Measurements from ENCODE around the gene DEPDC1B. TPM values are rescaled to one million over a fixed set of nuclear protein-coding genes. Genes with fewer than 3 reads are reported as not detected.
"Not testable (repeated sequence)": the region's sequence is repeated elsewhere in the genome, so short reads cannot be mapped to it uniquely, and the experiment has no call there.

Gene DEPDC1B
- total RNA-seq, 1 donor = 3.8 TPM

DNA sequence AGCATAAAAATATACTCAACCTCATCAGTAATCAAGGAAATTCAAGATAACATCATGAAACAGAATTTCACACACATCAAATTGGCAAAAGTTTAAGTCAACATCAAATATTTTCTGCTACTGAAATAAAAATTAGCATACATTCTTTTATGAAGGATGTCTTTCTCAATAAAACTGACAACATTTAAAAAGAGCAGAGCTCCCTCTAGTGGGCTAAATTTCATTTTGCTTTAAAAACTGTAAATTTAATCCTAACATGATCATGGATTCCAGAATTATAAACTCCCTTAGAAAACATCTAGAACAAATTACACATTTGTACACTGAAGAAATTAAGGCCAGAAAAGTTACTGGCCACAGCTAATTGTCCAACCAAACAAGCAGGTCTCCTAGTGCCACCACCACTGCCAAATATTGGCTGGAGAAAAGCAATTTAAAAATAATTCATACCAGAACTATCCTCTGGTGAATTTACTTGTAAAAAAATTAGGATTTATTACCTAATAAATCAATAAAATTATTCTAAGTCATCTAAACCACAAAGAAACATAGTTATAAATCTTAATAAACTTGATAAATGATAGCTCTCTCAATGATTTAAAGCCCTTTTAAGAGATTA lies 31.2 kb downstream of the DEPDC1B start:
- DNase-seq (ENCODE audit: low read depth in 2 of 3, low spot score in 2 of 3) = peak in 2 of 3 donors; percentile 45 to 80

DNA sequence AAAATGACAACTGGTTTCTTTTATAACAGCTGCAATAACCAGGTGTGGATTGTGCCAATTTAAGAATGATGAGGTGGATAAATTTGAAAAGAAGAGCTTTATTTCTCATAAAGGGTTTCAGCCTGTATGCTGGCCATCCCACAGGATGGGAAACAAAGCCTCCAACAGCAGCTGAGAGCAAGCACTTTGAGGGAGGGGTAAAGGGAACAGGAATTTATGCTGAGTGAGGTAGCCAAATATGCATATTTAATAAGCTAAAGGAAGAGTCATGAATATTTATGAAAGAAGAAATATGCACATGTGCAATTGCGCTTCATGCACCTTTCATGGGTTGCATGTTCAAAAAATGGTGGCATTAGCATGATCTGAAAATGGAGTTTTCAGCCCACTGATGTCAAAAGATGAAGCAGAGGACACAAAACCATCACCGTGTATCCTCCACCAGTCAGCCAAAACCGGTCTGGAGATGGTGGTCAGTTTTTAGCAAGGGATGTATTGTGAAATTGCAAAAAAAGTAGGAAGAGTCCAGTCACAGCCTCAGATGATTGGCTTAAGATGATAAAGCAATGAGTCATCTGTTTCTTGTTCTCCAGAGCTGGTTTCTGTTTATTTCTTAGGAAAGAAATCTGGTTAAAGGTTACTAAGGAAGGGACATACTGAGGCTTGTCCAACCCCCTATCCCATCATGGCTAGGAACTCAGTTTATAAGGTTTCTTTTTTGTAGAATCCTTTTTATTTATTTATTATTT lies 47.9 kb downstream of the DEPDC1B start:
- no peak for DNase-seq (ENCODE audit: low read depth in 2 of 3, low spot score in 2 of 3)

- DNase-seq (ENCODE audit: low read depth in 2 of 3, low spot score in 2 of 3) = peak in 2 of 3 donors; percentile 45 to 70
These were observed 50.6 kb downstream of the DEPDC1B start for GRCh38 chr5:60649288-60649917.

DNA sequence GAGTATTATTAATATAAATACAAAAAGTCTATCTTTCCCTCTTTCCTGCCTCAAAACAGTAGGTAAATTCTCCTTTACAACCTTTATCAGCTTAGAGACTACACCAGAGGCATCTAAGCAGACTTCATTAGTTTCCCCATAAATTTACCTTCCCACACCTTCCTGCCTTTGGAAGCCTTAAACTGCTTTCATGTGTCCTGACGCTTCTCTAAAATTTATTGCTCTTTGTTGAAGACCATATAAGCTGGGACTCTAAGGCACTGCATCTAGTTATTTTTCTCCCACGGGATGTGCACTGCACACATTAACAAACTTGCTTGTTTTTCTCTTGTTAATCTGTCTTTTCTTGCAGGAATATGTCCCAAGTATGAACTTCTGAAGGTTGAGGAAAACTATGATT lies 51.8 kb downstream of the DEPDC1B start:
- DNase-seq (ENCODE audit: low read depth in 2 of 3, low spot score in 2 of 3) = no peak

DNA sequence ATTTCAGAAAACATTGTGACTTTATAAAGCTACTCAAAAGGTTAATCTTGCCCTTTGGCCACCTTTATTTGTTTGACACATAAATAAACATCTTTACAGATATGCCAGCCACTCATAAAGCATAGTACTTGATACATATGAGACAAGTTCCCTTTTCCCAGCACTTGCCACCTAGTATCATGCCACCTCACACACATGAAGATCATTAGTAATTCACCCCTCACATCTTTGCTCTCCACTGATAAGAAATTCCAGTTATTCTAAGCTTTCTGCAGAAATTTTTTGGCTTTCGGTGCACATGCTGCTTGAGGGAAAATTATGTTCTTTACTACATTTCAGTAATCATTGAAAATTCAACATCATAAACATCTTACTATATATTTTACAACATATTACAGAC lies 59.1 kb downstream of the DEPDC1B start:
- DNase-seq (ENCODE audit: low read depth in 2 of 3, low spot score in 2 of 3) = no peak

GRCh38 chr5:60639544-60639943 lies 60.4 kb downstream of the DEPDC1B start:
- peak in 1 of 3 donors; percentile 4 for DNase-seq (ENCODE audit: low read depth in 2 of 3, low spot score in 2 of 3)

GRCh38 chr5:60638300-60638699 lies 61.7 kb downstream of the DEPDC1B start:
- DNase-seq (ENCODE audit: low read depth in 2 of 3, low spot score in 2 of 3) = no peak

DNA sequence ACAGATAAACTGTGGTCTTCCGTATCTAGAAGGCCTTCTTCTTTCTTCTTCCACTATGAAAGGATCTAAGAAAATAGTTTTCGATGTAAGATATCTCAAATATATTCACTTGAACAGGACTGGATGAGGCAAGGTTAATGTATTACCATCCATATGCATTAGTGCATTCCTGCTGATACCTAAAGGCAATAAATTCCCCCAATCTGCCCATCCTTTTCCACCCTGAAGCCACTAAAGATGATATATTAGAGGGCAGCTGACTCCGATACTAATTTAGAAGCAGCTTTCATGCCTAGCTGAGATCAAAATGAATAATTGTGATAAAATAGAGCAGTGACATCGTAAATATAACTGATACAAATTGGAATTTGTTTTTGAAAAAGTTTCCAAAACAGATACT lies 63.3 kb downstream of the DEPDC1B start:
- DNase-seq (ENCODE audit: low read depth in 2 of 3, low spot score in 2 of 3) = no peak

GRCh38 chr5:60636001-60636400 lies 64.0 kb downstream of the DEPDC1B start:
- no peak for DNase-seq (ENCODE audit: low read depth in 2 of 3, low spot score in 2 of 3)

DNA sequence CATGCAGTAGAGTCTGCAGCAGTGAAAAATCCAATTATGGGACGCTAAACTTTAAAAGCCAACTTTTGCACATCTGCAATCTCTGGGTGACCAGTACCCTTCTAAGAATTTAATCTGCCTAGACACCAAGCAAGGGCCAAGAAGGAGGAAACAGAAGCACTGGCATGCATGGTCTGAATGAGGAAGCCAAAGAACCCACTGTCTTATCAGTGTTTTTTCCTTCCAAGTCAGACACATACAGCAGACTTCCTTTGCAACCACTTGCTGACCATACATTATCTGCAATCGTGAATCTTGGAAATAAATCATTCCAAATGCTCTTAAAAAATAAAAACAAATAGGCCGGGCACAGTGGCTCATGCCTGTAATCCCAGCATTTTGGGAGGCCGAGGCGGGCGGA lies 65.9 kb downstream of the DEPDC1B start:
- peak in 2 of 3 donors; percentile 63 to 90 for DNase-seq (ENCODE audit: low read depth in 2 of 3, low spot score in 2 of 3)

DNA sequence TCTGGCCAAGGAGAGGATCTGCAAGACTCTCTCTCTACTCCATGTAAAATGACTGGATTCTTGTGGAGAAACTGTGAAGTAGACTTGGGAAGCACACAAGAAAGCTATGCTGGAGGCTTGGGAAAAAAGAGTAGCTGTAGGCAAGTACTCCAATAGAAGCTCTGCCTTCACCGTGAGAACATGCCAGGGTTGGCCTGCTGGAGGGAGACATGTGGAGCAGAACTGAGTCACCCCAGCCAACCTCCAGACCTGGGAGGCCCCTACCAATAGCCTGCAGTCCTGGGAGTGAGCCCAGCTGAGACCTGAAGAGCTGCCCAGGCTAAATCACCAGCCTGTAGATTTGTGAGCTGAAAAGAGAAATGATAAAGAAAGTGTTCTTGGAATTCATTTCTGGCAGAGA lies 66.6 kb downstream of the DEPDC1B start:
- peak in 2 of 3 donors; percentile 13 to 25 for DNase-seq (ENCODE audit: low read depth in 2 of 3, low spot score in 2 of 3)

DNA sequence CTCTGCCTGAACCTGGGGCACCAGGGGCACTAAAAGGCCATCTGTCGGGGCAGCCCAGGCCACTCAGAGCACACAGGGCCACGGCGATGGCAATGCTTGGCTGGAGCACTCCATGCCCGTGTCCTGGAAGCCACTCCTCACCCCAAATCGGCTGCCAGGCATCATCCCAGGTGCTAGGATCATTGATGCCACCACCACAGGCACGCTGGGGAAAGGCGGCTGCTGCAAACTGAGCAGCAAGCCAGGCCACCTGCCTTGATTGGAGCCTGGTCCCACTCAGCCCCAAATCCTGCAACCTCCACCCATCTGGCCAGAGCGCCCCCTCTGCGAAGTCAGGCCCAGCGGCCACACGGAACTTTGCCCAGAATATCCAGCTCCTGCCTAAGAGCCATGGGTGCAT lies 67.8 kb downstream of the DEPDC1B start:
- DNase-seq (ENCODE audit: low read depth in 2 of 3, low spot score in 2 of 3) = no peak

GRCh38 chr5:60630836-60631235 lies 69.1 kb downstream of the DEPDC1B start:
- no peak for DNase-seq (ENCODE audit: low read depth in 2 of 3, low spot score in 2 of 3)

- no peak for DNase-seq (ENCODE audit: low read depth in 2 of 3, low spot score in 2 of 3)
These were observed 69.8 kb downstream of the DEPDC1B start for GRCh38 chr5:60630179-60630578.

GRCh38 chr5:60624875-60625274 lies 75.1 kb downstream of the DEPDC1B start:
- not testable (repeated sequence) for DNase-seq (ENCODE audit: low read depth in 2 of 3, low spot score in 2 of 3)

- not testable (repeated sequence) for DNase-seq (ENCODE audit: low read depth in 2 of 3, low spot score in 2 of 3)
These were observed 79.2 kb downstream of the DEPDC1B start for GRCh38 chr5:60620752-60621151.

DNA sequence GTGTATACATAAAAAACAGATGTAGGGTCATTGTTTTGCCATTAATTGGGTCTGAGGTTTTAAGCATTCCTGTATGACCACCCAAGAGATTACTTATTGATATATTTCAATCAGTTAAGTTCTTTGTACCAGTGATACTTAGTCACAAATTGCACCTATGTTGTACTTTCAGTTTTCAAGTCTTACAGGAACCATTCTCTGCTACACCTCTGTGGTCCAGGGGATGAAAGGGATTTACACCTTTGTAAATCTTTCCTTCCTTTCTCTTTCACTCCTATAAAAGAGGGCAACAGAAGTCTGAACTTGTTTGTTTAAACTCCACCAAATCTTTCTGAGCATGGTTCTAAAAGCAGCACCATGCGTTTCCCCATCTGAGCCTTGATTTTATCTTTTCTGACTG lies 86.1 kb downstream of the DEPDC1B start:
- DNase-seq (ENCODE audit: low read depth in 2 of 3, low spot score in 2 of 3) = no peak

GRCh38 chr5:60611099-60611740 lies 88.7 kb downstream of the DEPDC1B start:
- DNase-seq (ENCODE audit: low read depth in 2 of 3, low spot score in 2 of 3) = no peak

DNA sequence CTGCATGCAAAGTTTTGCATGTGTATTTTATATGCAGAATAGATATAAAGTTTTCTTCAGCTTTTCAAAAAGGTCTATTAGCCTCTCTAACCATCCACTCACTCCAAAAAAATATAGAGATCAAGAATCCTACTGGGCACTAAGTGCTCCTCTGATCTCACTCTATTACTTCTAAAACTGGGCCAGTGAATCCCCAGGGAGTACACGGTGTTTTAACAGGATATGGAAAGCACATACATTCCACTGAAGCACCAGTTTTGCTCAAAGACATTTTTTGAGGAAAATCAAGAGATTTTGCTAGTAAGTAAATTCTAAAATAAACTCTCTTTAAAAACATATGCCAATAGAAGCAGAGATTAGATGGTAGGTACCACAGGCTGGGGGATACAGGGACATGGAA lies 95.2 kb downstream of the DEPDC1B start:
- DNase-seq (ENCODE audit: low read depth in 2 of 3, low spot score in 2 of 3) = no peak

GRCh38 chr5:60598424-60598823 lies 101.5 kb downstream of the DEPDC1B start:
- peak in 1 of 3 donors; percentile 20 for DNase-seq (ENCODE audit: low read depth in 2 of 3, low spot score in 2 of 3)

DNA sequence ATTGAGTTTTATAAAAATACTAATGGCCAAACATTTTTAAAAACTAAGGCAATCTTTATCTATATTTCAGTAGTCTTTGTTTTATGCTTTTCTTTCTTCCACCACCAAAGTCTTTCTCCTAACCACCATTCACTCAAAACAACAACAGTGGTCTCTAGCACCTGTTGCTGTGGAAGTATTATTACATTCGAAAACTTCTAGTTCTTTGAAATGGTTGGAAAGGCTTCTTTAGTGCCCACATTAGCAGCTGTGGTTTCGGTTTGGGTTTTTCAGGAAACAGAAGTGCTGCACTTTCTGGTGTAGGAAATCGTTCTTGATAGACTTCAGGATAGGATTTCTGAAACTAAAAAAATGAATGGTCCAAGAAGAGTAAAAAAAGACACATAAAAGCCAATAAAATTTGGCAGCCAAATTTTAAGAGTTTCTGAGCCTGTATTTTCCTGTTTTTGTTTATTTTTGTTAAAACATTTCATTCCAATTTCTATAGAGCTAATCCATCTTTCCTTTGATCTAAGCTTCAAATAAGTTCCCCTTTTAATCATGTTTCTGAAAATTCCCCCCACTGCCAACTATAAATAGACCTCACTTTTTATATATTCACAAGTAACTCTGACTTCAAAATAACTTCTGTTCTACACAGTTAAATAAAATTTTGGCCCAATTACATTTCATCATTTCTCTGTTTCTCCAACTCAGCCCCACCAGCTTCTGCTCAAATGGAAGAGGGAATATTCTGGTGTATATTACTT lies 102.2 kb downstream of the DEPDC1B start:
- DNase-seq (ENCODE audit: low read depth in 2 of 3, low spot score in 2 of 3) = peak in 2 of 3 donors; percentile 77 to 94
